ENCODE data around the gene CCNY. TPM values are rescaled to one million over a fixed set of nuclear protein-coding genes. Genes with fewer than 3 reads are reported as not detected.

CCNY gene
- total RNA-seq, 4 donors from 2014 or later: 37.5 to 56.3 (median 43.9) TPM

- no peak for DNase-seq
- Histone ChIP-seq H3K9me3 (no peaks in the 10 kb centered on the region), H3K4me3 (replicated peaks in 1 of 3) (no peak overlapping the region), H3K27me3 (no peaks in the 10 kb centered on the region), H3K36me3 (peaks cover 0 to under 1% of the 10 kb centered on the region in 2 donors), H3K4me1 (peaks cover 0 to 13% of the 10 kb centered on the region in 2 donors), H3K27ac (no peak overlapping the region)
- TF ChIP-seq CTCF (IDR thresholded peaks at IDR 0.05) (no peak), POLR2A (IDR thresholded peaks at IDR 0.05) (no peak)
- intact Hi-C loops (cut with DNase I): no loop called here
- WGBS, 2 donors: 83 to 94% methylated on average over 1 of the region's 1 CpG
Observed at GRCh38 chr10:35573796-35574195, 237.5 kb downstream of the CCNY start.

- TF ChIP-seq CTCF (IDR thresholded peaks at IDR 0.05) (no peak), POLR2A (IDR thresholded peaks at IDR 0.05) (no peak)
- H3K36me3 ChIP-seq: no peaks in the 10 kb centered on the region
- H3K27me3 ChIP-seq: no peaks in the 10 kb centered on the region
- intact Hi-C loops (cut with DNase I): no loop called here
- peaks cover 0 to 7% of the 10 kb centered on the region in 2 donors for H3K4me1 ChIP-seq
- no peak overlapping the region for H3K4me3 ChIP-seq (replicated peaks in 1 of 3)
- no peak for DNase-seq
- no peak overlapping the region for H3K27ac ChIP-seq
- 75 to 82% methylated on average over 9 of the region's 9 CpGs for WGBS, 2 donors
- H3K9me3 ChIP-seq: no peaks in the 10 kb centered on the region
Observed at GRCh38 chr10:35574924-35575352, 238.6 kb downstream of the CCNY start.

GRCh38 chr10:35575640-35576039, 239.3 kb downstream of the CCNY start:
- no peak for DNase-seq
- Histone ChIP-seq H3K4me3 (replicated peaks in 1 of 3) (no peak overlapping the region), H3K27me3 (no peaks in the 10 kb centered on the region), H3K4me1 (peaks cover 0 to under 1% of the 10 kb centered on the region in 2 donors), H3K36me3 (no peaks in the 10 kb centered on the region), H3K9me3 (no peaks in the 10 kb centered on the region), H3K27ac (no peak overlapping the region)
- intact Hi-C loops (cut with DNase I): no loop called here
- 93 to 94% methylated on average over 9 of the region's 9 CpGs for WGBS, 2 donors
- TF ChIP-seq POLR2A (IDR thresholded peaks at IDR 0.05): no peak

- no peaks in the 10 kb centered on the region for H3K36me3 ChIP-seq
- no peak overlapping the region for H3K4me3 ChIP-seq (replicated peaks in 1 of 3)
- 93 to 98% methylated on average over 3 of the region's 3 CpGs for WGBS, 2 donors
- intact Hi-C loops (cut with DNase I): no loop called here
- no peaks in the 10 kb centered on the region for H3K4me1 ChIP-seq
- TF ChIP-seq CTCF (IDR thresholded peaks at IDR 0.05): no peak
- TF ChIP-seq POLR2A (IDR thresholded peaks at IDR 0.05): no peak
- no peaks in the 10 kb centered on the region for H3K9me3 ChIP-seq
- H3K27ac ChIP-seq: no peak overlapping the region
- H3K27me3 ChIP-seq: no peaks in the 10 kb centered on the region
- DNase-seq: no peak
Observed at GRCh38 chr10:35576730-35577129, 240.4 kb downstream of the CCNY start.

- DNase-seq: no peak
- H3K27me3 ChIP-seq: no peaks in the 10 kb centered on the region
- 50 to 63% methylated on average over 7 of the region's 7 CpGs for WGBS, 2 donors
- no peak overlapping the region for H3K4me3 ChIP-seq (replicated peaks in 1 of 3)
- no peaks in the 10 kb centered on the region for H3K9me3 ChIP-seq
- no peak for TF ChIP-seq CTCF (IDR thresholded peaks at IDR 0.05)
- no peak for TF ChIP-seq POLR2A (IDR thresholded peaks at IDR 0.05)
- intact Hi-C loops (cut with DNase I): no loop called here
- H3K36me3 ChIP-seq: no peaks in the 10 kb centered on the region
- H3K27ac ChIP-seq: no peak overlapping the region
- H3K4me1 ChIP-seq: no peaks in the 10 kb centered on the region
Observed at GRCh38 chr10:35577926-35578617, 241.8 kb downstream of the CCNY start.
